Occipital lobe (tissue), 2 donors: ENCODE data around the gene TUBB4B. TPM values are rescaled to one million over a fixed set of nuclear protein-coding genes. Genes with fewer than 3 reads are reported as not detected.
"Not testable (repeated sequence)": the region's sequence is repeated elsewhere in the genome, so short reads cannot be mapped to it uniquely, and the experiment has no call there.

Experiments
- DNase-seq: peaks from one replicate; lab custom pipeline; 2025; lab: John Stamatoyannopoulos, UW
- total RNA-seq: library from RNA; depleted of rRNA; stranded (reverse); fragments of >200 nt; gene quantifications from one replicate; pipeline ENCODE4 v1.2.3, GENCODE V29; 2014

TUBB4B gene
- total RNA-seq, 1 donor from 2014 or later, result 68.9 TPM

DNA sequence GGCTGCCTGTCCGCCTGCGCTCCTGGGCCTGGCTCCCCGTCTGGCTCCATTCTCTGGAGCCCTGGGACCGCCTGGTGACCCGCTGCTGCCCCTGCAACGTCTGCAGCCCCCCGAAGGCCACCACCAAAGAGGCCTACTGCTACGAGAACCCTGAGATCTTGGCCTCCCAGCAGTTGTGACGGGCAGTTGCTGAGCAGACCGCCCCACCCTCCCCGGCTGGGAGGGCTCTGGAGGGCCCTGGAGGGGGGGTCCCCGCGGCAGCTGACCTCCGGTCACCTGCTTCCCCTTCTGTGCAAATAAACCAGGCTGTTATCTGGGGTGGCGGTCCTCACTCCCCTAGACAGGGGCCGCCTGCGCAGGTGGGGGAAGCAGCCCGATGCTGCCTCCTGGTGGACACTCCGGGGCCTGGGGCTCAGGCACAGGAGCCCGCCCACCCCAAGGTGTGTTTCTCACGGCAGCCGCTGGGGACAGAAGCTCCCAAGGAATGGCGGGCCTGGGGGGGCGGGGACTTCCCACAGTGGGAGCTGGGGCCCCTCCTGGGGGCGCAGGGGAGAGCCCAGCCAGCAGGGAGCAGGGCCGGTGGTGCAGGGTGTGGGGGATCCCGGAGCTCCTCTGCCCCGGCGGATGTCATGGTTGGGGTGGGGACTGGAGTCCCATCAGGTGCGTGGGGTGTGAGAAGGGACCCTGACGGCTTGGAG, 4.7 kb upstream of the TUBB4B start:
- peak; percentile 69 for DNase-seq

- no peak for DNase-seq
Observed at GRCh38 chr9:137236936-137237421, 4.1 kb upstream of the TUBB4B start.

- DNase-seq, result peak; percentile 72
Observed at GRCh38 chr9:137237759-137238726, 3.0 kb upstream of the TUBB4B start.

DNA sequence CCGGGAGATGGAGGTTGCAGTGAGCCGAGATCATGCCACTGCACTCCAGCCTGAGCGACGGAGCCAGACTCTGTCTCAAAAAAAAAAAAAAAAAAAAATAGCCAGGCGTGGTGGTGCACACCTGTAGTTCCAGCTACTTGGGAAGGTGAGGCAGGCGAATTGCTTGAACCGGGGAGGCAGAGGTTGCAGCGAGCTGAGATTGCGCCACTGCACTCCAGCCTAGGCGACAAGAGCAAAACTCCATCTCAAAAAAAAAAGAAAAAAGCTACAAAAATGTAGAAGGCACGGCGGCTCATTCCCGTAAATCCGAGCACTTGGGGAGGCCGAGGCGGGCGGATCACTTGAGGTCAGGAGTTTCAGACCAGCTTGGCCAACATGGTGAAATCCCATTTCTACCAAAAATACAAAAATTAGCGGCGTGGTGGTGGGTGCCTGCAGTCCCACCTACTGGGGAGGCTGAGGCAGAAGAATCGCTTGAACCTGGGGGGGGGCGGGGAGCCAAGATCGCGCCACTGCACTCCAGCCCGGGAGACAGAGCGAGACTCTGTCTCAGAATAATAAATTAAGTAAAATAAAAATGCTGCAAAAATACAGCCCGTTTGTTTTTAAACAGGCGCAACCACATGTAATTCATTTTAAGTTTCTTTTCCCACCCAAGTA, 1.4 kb upstream of the TUBB4B start:
- not testable (repeated sequence) for DNase-seq

- peak; percentile 67 for DNase-seq
Observed at GRCh38 chr9:137240318-137240840, 708 bp upstream of the TUBB4B start.

DNA sequence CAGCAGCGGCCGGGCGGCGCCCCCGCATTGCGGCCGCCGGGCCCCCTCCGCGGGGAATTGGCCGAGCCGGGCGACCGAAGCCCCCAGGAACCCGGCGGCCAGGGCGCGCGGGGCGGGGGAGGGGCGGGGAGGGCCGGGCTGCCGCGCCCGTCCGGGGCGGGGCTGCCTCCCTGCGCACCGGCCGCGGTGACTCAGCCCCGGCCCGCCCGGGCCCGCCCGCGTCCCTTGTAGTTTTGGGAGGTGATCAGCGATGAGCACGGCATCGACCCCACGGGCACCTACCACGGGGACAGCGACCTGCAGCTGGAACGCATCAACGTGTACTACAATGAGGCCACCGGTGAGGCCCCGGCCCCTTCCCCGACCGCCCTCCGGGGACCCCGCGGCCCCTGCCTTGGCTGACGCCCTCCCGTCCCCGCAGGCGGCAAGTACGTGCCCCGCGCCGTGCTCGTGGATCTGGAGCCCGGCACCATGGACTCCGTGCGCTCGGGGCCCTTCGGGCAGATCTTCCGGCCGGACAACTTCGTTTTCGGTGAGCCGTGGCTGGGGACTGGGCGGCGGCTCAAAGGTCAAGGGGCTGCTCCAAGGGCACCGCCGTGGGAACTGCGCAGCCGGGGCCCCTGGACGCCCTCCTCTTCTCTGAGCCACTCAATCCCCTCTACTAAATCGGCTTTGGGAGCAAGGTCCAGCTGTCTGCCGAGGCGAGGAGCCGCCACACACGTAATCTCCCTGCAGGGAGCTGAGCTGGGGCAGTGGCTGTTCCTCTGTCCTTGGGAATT, 592 bp downstream of the TUBB4B start:
- no peak for DNase-seq

GRCh38 chr9:137242269-137243203, 1.4 kb downstream of the TUBB4B start:
- DNase-seq, result no peak

- DNase-seq, result not testable (repeated sequence)
Observed at GRCh38 chr9:137243266-137243625, 2.2 kb downstream of the TUBB4B start.

GRCh38 chr9:137243626-137244485, 2.8 kb downstream of the TUBB4B start:
- no peak for DNase-seq

DNA sequence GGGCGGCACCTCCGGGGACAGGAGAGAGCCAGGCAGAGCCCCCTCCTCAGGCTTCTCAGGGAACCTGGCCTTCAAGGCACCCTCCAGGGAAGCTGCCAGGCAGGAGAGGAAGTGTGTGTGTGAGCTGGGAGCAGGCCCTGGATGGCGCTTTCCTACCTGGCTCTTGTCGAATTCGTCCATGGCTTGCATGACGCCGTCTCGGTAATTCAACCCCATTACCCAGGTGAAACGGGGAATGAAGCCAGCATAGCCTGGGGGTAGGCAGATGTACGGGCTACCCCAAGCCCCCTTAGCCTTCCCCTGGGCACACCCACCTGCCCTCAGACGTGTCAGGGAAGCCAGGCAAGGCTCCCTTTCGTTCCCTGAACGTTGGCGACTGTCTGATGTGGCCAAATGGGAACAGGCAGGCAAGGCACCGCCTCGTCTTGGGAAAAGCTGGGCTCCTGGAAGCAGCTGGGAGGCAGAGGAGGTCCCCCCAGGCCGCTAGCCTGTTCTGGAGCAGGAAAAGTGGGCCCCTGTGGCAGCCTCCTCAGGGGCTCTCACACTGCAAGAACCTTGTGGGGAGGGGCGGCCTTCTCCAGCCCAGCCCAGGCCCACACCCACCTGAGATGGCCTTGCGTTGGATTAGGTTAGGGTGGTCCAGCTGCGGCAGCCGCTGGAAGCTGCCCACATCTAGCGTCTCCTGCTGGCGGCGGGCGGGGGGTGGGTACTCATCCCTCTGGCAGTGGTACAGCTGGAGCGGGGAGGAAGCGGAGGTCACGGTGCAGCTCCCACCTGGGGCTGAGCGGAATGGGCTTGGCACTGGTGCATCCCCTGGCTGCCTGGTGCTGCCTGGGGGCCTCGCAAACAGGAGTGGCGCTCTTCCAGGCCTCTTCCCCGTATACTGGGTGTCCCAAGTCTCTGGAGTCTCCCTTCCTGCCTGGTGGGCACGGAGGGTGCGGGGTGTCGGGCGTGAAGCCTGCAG, 3.7 kb downstream of the TUBB4B start:
- no peak for DNase-seq

GRCh38 chr9:137245450-137246421, 4.6 kb downstream of the TUBB4B start:
- no peak for DNase-seq

DNA sequence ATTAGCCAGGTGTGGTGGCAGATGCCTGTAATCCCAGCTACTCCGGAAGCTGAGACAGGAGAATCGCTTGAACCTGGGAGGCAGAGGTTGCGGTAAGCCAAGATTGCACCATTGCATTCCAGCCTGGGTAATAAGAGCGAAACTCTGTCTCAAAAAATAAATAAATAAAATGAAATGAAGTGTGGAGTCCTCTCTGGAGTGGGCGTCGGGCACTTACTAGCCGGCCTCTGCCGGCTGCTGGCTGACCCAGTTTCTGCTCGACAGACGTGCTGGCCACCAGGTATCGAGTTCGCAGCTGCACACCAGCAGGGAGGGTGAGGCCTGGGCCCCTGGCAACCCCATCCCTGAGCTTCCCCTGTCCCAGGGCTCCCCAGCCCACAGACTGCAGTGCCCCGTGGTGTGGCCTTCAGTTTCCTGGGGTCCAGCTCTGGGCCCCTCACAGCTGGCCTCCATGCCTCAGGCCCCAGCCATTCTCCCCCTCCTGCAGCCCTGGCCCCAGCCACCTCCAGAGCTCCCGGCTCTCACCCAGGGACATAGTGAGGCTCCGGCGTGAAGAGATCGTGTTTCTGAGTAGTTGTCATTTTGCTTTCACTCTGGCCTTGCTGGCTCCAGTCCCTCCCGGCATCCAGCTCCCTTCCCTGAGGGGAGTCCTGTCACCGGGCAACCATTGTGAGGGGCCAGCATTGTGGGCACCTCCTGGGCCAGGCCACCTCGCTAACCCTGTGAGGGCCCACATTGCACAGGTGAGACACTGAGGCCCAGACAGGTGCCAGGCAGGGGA, 6.2 kb downstream of the TUBB4B start:
- DNase-seq, result no peak

DNA sequence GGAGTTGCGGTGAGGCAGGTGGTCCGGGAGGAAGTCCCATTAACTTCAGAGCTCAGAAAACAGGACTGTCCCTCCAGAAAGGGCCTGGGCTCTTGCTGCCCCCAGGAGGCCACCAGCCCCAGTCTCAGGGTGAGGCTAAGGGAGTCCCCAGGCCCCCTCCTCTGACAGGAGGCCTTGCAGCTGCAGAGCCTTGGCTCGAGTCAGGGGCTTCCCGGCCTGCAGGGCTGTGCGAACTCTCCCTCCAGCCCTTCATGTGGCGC, 6.8 kb downstream of the TUBB4B start:
- no peak for DNase-seq

GRCh38 chr9:137250329-137251193, 9.5 kb downstream of the TUBB4B start:
- no peak for DNase-seq

DNA sequence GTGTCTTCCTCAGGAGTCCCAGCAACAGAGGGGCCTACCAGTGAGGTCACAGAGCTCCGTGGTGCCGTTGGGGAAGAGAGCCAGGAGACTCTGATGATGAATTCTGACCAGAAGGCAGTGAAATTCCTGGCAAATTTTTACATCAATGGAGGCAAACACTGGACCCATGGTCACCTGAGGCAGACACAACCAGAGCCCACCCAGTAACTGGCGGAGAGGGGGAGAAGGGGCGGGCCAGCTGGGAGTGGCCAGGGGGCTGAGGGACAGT, 10.0 kb downstream of the TUBB4B start, which contains the start of gene STPG3:
STPG3 (plus strand) TSS at position 93 of the 268 bp plus-strand sequence; CDS start at position 94, 1 bp downstream.
- DNase-seq, result no peak
